ENCODE measurements around the gene PLEKHG7.

- TF ChIP-seq POLR2A (IDR thresholded peaks at IDR 0.05; ENCODE audit: low read depth, low read length) (no peak), MLLT1 (IDR thresholded peaks at IDR 0.05) (no peak), CTCF (IDR thresholded peaks at IDR 0.05 in 2 of 3, conservative IDR thresholded peaks at IDR 0.05 in 1 of 3; ENCODE audit: control insufficient read depth in 2 of 3, extremely low read depth in 1 of 3, insufficient read depth in 1 of 3, low read depth in 3 of 3, low read length in 3 of 3) (no peak), BCL3 (IDR thresholded peaks at IDR 0.05; ENCODE audit: borderline replicate concordance, insufficient read depth, low read depth, low read length, poor library complexity, severe bottlenecking) (no peak), NFYA (IDR thresholded peaks at IDR 0.05; ENCODE audit: borderline replicate concordance, low read depth, low read length) (no peak), MEF2A (IDR thresholded peaks at IDR 0.05; ENCODE audit: insufficient read depth, low read depth, low read length) (no peak), PRDM15 (CRISPR knock-in tag; IDR thresholded peaks at IDR 0.05) (no peak), TCF12 (IDR thresholded peaks at IDR 0.05; ENCODE audit: low read depth, low read length) (no peak)
Measured at GRCh38 chr12:92732716-92733115, 29.9 kb downstream of the PLEKHG7 start.
